GM19372 (cell line): Measurements from ENCODE around the gene RGR.

Experiments
- ATAC-seq: cut with Tn5 transposase; IDR thresholded peaks from one replicate; pipeline ENCODE4 v1.9.1; 2021; ENCODE audit warnings: mild to moderate bottlenecking, low read depth, moderate library complexity; ENCODE audit not compliant: unreplicated experiment

RGR gene

DNA sequence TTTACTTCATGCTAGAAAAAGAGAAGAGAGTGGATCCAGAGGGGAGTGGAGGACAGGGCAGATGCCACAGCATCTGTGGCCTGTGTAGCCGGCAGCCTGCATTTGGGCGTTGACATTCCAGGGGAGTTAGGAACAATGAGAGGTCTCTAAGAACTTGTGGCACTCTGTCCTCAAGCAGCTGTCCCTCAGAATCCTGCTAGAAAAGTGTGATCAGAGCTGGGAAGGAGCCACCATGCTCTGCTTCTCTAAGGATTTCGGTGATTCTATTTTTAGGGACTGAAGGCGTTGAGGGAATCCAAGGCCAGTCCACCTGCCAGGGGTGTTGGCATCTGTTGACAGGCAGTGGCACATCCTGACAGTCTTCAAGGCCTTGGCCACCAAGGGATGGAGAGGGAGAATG is 27.1 kb upstream of the RGR start:
- ATAC-seq, result no peak

DNA sequence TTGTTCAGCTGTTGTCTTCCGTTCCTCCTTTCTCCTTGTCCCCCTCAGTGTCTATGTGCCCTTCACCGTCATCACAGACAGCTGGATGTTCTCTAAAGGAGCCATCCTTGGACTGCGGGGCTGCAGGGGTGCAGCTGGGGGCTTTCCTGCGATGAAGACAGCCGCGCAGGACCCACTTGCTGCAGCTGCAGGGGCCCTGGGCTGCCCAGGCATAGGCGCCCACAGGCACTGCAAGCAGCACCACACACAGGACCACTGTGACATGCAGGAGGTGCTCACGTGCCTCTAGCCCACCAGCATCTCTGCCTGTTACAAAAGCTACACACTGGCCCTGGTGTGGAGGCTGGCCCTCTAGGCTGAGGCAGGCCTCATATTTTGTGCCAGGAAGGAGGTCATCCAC is 22.9 kb upstream of the RGR start:
- no peak for ATAC-seq

DNA sequence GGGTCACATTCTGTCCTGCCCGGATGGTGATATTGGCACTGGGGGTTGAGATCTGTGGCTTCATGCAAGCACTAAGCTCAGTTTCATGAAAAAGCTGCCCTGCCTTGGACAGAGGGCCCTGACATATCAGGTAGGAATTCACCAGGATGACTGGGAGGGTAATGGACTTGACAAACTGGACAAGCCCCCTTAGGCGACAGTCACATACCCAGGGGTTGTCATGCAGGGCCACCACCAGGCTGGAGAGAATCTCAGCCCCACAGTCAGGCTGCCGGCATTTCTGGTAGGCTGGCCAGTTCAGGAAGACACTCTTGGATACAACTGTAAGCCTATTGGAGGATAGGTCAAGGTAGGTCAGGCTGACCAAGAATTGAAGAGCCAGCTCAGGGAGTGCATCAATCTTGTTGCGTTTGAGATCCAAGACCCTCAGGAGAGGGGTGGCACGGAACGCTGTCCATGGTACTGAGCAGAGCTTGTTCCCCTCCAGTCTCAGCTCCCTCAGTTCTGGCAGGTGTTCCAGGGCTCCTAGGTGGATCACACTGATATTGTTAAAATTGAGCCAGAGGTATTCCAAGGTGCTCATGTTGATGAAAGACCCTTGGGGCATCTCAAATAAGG is 20.3 kb upstream of the RGR start:
- no peak for ATAC-seq

DNA sequence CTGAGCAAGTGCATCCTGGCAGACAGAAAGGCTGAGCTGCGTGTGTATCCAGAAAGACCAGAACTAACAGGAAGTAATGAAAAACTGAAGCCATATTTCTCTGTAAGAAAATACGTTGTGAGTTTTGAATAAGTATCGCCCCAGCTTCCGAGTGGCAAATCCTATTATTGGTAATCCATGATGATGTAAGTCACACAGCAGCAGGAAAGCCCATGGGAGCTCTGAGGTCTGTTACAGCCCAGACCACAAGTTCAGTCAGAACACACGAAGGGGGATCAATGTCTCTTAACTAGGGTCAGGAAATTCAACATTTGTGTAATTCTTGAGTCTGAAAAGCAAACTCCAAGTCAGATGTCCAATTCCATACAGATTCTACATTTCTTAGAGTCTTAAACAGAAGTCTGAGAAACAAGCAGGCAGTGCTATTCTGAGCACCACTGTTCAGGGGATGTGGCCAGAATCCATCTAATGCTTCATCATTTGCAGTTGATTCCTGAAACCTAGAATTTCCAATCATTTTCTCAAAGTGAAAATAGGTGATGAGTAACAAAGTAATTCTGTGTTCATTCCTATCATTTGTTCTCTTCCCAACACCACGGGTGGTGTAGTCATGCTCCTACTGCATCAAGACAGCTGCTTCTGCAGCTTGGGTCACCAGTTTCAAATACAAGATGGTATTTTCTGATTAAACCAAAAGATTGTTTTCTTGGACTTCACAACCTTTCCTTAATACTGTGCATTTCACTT is 19.3 kb upstream of the RGR start, which contains the start of gene LRIT2:
TSS of gene LRIT2 (minus strand) at position 118 of the 747 bp plus-strand sequence. CDS start at position 94, 24 bp downstream.
- ATAC-seq, result no peak

DNA sequence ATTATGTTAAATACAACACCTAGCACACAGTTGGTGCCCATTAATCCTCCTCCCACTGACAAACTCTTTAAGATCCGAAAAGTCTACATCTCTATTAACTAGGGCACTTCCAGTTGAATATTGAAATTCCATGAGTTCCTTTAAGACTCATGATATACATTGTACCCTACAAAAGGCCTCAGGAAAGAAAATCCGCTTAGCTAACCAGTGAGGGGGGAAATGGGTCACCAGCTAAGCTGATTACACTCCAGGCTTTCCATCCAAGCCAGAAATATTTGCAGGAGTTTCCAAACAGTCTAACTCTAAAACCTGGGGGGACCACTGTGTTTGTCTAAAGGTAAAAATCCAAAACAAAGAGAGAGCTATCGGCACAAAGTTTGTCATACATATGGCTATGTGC is 18.2 kb upstream of the RGR start:
- no peak for ATAC-seq

DNA sequence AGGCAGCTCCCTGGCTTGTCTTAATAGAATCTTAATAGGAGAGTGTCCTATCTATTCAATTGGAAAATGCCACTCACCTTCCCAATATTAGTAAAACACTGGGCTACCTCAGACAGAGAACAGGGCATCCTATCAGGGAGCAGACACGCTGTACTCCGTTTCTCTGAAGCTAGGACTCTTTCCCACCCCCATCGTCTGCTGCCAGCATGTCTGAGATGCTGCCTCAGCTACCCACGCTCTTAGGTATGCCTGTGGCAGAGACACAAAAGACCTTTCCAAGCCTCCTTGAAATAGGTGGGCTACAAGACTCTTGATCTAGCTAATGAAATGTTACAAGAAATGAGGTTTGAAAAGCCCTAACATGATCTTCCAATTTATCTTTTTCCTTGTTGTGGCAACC is 17.0 kb upstream of the RGR start:
- ATAC-seq, result no peak

DNA sequence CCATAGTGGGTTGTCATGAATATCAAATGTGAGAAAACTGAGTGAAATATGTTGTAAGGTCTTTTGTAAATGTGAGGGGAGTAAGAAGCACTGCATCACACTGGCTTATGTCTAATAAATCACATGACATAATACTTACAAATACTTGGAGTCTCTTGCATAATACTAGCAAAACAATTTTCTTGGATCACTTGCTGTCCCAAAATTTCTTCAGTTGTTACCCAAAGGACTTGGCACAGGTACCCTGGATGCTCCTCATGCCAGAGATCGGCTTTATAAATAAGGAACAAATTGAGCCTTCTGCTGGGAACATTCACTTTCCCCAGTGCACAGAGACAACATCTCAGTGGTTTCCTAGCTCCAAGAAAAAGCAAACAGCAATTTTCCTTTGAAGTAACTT is 14.5 kb upstream of the RGR start:
- no peak for ATAC-seq

DNA sequence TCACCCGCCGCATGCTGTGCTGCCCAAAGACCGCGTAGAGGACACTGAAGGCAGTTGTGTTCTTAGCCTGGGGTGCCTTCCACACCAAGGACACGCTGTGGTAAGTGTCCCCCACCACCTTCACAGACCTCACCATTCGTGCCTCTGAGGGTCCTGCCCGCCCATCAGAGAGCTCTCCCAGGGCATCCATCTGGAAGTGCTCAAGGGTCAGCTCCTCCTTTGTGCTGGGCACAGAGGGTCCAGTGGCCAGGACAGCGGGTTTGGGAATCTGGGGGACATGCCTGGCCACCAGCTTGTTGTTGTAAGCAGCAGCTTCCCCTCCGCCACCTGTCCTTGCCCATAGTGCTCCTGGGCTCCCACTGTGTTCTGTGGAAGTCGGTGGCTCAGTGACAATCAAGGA is 12.5 kb upstream of the RGR start:
- ATAC-seq, result no peak

DNA sequence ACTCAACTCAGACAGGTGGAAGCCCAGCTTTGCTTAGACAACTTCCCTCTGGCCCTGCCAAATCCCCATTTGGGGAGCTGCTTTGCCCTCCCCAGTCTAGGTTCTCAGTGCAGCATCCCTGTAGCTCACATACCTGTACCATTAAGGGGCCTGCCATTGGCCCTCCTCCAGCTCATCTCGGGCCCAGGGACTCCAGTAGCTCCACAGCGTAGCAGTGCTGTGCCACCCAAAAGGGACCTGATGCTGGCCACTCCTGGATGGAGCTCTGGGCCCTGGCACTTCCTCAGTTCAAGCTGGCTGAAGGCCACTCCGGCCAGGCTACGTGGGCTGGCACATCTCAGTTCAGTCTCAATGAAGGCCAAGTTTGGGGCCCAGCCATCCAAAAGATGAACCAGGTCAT is 10.9 kb upstream of the RGR start:
- ATAC-seq, result no peak

DNA sequence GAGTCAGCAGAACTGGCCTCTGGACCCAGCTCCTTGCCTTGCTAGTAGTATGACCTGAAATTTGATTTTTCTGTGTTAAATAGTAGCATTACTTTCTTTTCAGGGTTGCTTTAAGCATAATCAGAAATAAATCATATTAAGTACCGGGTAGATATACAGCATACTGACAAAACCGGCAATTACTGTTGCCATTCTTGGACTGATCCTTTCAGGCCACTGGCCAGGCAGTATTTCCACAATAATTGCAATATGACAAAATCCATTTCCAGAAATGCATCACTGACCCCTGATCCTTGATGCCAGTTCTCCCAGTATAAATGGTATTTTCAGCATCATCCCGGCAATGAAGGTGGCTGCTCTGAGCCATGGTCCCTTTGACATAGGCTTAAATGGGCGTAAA is 10.4 kb upstream of the RGR start:
- ATAC-seq, result no peak

DNA sequence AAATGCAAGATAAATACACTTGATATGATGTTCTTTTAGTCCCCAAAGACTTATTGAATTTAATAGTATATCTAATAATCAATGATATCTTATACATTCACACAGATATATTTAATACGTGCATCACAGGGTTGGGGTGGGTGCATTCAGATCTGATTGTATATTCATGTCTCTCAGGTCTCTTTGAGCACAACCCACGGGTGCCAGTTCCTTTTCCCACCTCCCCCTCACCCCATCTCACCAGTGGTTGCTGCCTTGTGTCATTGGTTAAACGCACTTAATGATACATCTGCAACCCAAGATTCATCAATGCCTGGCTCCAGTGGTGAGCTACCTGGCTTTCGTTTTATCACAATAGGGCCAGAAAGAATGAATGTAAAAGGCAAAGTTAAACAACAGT is 9.8 kb upstream of the RGR start:
- no peak for ATAC-seq

DNA sequence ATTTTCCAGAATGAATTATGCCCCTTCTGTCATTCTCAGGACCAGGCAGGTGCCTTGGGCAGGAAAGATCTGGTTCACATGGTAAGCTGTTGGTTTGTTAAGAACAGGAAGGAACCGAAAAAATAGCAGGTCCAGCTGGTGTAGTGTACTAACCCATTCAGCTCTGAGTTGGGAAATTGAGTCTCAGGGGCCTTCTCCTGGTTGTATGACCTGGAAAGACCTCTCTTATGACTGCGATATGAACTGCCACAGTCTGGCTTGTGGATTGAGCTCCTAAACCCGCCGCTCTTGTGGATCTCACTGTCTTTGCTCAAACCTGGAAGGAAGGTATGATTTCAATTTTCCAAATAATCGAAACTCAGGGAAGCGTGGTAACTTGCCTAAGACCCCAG is 8.1 kb upstream of the RGR start:
- ATAC-seq, result no peak

DNA sequence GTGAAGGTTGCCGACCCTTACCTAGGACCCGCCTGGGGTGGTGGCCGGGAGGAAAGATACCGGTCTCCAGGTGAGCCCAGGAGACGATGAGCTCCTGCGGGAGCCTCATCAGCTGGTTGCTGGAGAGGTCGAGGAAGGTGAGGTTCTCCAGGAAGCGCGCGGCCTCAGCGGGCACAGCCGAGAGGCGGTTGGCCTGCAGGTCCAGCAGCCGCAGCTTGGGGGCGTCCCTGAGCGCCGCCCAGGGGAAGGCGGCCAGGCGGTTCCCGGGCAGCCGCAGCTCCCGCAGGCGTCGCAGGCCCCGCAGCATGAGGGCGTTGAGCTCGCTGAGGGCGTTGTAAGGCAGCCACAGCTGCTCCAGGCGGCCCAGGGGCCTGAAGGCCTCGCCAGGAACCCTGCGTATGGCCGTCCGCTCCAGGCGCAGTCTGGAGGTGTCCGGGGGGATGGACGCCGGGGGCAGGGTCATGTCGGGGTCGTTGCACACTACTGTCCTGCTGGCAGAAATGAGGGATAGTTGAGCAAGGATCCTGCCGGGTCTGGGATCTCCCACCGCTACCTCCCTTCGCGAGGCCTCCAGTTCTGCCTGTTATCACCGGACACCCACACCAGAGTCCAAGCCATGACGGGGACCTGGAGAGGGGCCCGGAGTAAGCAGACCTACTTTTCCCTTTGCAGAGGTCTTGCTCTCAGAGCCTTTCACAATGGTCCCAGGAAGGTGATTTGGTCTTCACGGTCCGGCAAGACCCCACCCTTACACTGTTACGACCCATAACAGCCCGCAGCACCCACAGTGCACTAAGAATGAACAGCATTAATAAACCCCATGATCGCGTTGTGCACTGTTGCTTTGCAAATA is 7.4 kb upstream of the RGR start:
- ATAC-seq, result no peak

DNA sequence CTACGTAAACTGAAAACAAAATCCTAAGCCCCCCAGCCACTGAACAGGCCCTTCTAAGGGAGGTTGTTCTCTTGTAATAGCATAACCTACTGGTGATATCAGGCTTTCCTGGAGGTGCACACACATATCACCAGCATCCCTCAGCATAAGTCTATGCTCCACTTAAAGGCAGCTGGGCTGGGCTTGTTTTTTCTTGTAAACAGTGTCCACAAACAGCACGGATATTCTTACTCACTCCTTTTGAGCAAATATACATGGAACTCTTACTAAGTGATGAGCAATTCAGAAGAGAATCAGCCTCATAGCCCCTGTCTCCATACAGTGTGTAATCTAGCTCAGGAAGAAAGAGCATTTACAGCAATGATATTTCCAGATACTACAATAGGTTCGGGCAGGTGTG is 5.9 kb upstream of the RGR start:
- no peak for ATAC-seq

DNA sequence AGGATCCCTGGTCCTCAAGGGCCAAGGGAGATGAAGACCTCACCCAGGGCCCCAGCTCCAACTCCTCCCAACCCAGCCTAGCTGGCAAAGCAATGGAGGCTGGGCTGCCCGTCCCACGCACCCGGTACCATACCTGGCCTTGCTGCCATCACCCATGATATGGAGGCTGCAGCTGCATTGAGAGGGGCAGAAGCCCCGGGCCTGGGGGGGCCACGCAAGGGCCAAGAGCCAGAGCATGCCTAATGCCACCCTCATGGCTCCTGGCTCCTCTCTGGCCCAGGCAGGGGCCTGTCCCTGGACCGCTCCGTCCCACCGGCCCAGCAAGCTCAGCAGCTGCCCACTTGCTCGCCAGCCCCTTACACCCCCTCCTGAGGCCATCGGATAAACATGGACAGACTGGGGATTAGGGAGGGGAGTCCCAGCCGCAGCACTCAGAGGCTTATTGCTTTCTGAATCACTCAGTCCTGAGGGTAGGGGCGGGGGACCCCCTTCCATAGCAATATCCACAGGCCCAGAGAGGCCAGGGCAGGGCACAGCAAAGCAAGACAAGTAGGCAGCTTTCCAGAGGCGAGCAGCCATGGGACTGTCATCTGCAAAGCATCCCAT is 3.6 kb upstream of the RGR start, which contains the start of gene LRIT1:
TSS of gene LRIT1 (minus strand) at position 362 of the 606 bp plus-strand sequence. CDS start at position 255, 107 bp downstream.
- no peak for ATAC-seq

DNA sequence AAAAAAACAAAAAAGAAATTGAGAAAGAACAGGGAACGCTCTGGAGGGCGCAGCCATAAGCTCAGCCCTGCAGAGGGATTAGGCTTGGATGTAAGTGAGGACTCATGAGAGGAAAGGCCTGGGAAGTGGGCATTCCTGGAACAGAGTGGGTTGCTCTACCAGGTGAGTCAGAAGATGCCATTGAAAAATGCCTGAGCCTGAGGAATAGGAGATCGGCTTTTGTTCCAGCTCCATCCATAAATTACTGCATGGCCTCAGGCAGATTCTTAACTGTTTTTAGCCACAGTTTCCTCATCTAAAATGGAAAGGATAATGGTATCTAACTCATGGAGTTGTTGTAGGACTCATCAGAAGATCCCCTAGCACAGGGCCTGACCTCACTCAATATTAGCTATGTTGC is 1.1 kb upstream of the RGR start:
- ATAC-seq, result no peak

DNA sequence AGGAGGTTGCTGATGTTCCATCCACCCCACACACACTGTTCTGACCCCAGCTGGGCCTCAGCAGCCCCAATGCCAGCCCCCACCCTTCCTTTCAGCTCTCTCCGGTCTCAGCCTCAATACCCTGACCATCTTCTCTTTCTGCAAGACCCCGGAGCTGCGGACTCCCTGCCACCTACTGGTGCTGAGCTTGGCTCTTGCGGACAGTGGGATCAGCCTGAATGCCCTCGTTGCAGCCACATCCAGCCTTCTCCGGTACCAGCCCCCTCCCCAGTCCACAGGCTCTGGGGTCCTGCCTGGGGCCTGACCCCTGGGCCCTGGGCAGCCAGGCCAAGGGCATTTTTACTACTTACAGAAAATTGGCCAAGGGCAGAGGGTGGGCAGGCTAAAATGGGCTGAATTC is 2.6 kb downstream of the RGR start:
- no peak for ATAC-seq

DNA sequence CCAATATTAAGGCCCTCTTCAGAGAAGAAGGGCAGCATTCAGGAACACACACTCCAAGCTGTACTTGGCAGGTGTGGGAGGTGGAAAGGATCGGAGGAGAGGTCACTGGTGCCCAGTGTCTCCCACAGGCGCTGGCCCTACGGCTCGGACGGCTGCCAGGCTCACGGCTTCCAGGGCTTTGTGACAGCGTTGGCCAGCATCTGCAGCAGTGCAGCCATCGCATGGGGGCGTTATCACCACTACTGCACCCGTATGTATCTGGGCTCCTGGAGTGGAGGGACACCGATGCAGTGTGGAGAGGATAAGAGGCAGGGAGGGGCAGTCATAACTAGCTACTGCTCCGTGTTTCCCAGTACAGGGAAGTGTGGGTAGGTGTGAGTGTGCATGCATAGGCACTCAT is 3.9 kb downstream of the RGR start:
- ATAC-seq, result no peak

DNA sequence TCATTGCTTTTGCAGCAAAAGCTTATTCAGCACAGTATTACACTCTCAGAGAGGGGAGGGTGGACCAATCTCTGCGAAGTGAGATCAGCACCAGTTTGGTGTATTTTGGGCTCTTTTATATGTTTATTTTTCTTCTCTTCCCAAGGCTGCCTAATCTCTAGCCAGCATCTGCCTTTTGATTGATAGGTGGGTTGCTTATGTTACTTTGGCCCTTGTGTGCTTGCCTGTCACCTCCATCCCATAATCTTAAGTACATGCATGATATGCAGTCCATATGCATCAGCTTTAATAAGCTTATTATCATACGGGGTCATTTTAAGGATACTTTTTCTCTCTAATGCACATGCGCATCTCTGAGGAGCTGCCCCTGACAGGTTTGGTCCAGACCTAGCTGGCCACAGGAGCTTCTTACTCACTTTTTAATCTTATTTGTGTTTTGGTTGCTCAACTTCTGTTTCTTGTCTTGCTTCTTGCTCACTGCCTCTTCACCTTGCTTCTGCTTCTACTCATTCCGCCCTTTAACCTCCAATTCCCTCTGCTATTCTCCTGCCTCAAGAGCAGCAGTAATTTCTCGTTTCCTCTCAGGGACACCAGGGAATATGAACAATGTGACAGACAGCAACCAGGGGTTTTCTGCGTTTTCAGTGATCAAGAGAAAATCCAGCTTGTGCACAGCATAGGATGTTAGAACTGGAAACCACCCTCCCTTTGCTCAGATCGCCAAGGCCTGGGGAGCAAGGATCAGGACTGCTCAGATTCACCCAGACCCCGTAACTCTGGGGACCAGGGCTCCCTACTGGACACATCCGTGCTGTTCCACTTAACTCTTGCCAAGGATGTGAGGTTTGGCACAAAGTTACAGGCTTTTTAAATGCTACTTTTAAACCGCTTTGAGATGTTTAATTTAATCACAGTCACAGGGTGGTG is 10.0 kb downstream of the RGR start:
- no peak for ATAC-seq
